NB4 (cell line): ENCODE measurements around the gene ILF2.
A peak's percentile ranks its signal among the peaks of the same experiment; 100 is the strongest.
"Not testable (repeated sequence)": the region's sequence is repeated elsewhere in the genome, so short reads cannot be mapped to it uniquely, and the experiment has no call there.

Experiments
- DNase-seq: peaks from one replicate; pipeline ENCODE4 v3.0.0; 2010; ENCODE audit warnings: low read depth
- H3K4me3 ChIP-seq: one replicate; pipeline ENCODE4 v1.5.1; 2011; ENCODE audit warnings: mild to moderate bottlenecking, low read depth, low read length, moderate library complexity
- MAX ChIP-seq: IDR thresholded peaks from 2 replicates; pipeline ENCODE4 v1.6.1; 2011; ENCODE audit warnings: low read depth, low read length
- MYC ChIP-seq: IDR thresholded peaks from 2 replicates; pipeline ENCODE4 v1.6.1; 2011; ENCODE audit warnings: low read depth, low read length
- POLR2A ChIP-seq: IDR thresholded peaks from 2 replicates; pipeline ENCODE4 v1.6.1; 2011; ENCODE audit warnings: mild to moderate bottlenecking; ENCODE audit not compliant: insufficient read length; ENCODE audit errors: extremely low read depth
- TF ChIP-seq, protein P1 (sequence below): IDR thresholded peaks from one replicate; pipeline ENCODE4 v1.5.1; 2012; ENCODE audit warnings: low read depth, low read length

The ILF2 gene

DNA sequence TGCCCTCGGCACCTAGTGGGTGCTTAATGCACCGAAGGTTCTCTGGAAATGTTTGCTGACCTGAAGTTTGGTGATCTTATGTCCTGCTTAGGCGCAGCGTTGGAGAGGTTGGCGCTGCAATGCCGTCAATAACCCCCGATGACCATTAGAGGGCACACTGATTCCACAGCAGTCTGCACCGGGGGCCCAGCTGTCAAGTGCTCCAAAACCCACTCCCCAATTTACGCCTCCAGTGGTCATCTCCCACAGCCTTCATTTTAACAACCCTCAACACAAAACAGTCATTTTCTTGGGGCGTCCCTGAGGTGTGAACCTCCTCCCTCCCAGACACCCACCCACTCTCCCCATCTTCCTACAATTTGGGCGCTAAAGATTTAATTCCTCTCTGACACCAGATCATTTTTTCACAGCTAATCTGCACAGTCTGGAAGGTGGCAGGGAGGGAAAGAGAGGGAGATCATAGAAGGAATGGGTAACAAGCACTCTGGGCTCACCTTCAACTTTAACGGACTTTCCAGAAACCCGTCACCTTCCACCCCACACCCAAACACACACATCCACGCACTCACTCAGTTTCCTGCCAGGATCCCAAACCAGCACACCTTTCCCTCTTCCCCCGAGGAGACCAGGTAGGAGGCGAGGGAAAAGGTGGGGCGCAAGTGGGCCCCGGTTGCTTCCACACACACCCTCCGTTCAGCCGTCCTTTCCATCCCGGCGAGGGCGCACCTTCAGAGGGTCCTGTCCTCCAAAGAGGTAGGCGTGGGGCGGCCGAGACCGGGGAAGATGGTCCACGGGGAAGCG, 7.1 kb upstream of the ILF2 start:
- H3K4me3 ChIP-seq, result no peak overlapping the region
- peak; percentile 74 for DNase-seq
- no peak for TF ChIP-seq POLR2A
- TF ChIP-seq, protein P1, sequence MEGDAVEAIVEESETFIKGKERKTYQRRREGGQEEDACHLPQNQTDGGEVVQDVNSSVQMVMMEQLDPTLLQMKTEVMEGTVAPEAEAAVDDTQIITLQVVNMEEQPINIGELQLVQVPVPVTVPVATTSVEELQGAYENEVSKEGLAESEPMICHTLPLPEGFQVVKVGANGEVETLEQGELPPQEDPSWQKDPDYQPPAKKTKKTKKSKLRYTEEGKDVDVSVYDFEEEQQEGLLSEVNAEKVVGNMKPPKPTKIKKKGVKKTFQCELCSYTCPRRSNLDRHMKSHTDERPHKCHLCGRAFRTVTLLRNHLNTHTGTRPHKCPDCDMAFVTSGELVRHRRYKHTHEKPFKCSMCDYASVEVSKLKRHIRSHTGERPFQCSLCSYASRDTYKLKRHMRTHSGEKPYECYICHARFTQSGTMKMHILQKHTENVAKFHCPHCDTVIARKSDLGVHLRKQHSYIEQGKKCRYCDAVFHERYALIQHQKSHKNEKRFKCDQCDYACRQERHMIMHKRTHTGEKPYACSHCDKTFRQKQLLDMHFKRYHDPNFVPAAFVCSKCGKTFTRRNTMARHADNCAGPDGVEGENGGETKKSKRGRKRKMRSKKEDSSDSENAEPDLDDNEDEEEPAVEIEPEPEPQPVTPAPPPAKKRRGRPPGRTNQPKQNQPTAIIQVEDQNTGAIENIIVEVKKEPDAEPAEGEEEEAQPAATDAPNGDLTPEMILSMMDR, result peak; percentile 78
- TF ChIP-seq MYC, result peak; percentile 13; the same call in 1 of the 2 replicates
- no peak for TF ChIP-seq MAX

DNA sequence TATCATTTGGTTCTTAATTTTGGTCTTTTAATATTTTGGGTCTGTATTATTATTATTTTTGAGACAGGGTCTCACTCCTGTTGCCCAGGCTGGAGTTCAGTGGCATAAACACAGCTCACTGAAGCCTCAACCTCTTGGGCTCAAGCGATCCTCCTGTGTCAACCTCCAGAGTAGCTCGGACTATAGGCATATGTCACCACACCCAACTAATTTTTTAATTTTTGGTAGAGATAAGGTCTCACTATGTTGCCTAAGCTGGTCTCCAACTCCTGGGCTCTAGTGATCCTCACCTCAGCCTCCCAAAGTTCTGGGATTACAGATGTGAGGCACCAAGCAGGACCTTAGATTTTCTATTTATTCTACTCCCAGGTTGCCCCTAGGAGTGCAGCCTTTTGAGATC, 2.7 kb upstream of the ILF2 start:
- no peak overlapping the region for H3K4me3 ChIP-seq
- DNase-seq, result no peak
- TF ChIP-seq POLR2A (no peak), MYC (no peak), MAX (no peak)
- TF ChIP-seq, protein P1, result no peak

GRCh38 chr1:153671628-153672353, 998 bp upstream of the ILF2 start:
- H3K4me3 ChIP-seq, result peak overlapping the region; percentile 82
- peak; percentile 52 for DNase-seq

- TF ChIP-seq, protein P1, result no peak
- TF ChIP-seq MYC, result no peak
- no peak for TF ChIP-seq POLR2A
- TF ChIP-seq MAX, result no peak
- no peak for DNase-seq
- H3K4me3 ChIP-seq, result peak overlapping the region; percentile 97
These were observed 435 bp downstream of the ILF2 start for GRCh38 chr1:153670257-153670858.

- TF ChIP-seq, protein P1, result no peak
- TF ChIP-seq MYC, result no peak
- no peak for TF ChIP-seq MAX
- no peak for TF ChIP-seq POLR2A
- peak overlapping the region; percentile 97 for H3K4me3 ChIP-seq
- no peak for DNase-seq
These were observed 1.2 kb downstream of the ILF2 start for GRCh38 chr1:153669606-153670005.

DNA sequence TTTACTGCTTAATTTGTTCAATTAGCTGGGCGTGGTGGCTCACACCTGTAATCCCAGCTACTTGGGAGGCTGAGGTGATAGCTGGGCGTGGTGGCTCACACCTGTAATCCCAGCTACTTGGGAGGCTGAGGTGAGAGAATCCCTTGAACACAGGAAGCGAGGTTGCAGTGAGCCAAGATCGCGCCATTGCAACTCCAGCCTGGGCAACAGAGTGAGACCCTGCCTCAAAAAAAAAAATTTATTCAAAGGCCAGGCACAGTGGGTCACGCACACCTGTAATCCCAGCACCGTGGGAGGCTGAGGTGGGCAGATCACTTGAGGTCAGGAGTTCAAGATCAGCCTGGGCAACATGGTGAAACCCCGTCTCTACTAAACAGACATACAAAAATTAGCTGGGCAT, 2.1 kb downstream of the ILF2 start:
- not testable (repeated sequence) for DNase-seq
- peak overlapping the region; percentile 32 for H3K4me3 ChIP-seq
